ENCODE results near the gene TMEM120A.

TMEM120A gene

DNA sequence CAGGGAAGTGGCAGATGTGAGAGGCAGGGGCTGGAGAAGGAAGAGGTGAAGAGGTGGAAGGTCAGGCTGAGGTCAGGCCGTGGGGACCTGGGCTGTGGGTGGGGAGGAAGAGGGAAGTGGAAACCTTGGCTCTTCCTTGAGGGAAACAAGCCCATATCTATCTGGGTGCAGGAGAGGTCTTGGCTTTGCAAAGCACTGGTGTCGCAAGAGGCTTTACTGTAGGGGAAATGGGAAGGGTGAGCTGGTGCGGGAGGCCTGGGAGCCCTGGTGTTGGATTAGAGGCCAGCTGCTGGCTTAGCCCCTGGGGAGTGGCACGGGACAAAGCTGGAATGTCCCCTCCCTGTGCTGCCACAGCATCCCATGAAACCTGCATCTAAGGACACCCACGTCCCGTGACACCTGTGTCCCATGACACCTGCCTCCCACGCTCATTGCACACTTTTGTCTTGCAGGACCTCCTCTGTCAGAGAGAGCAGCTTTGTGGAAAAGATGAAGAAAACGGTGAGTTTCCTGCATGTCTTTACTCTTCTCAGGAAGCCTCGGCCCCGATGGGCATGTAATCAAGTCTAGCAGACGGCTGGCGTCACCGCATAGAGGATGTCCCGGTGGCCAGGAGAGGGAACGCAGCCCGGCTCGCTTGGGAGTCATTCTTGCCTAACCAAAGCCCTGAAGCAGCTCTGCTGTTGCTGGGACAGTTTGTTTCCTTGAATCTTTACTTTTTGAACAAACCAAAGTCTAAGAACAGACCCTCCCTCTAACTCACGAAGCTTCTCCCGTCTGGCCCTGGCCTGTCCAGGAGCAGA is 22.2 kb downstream of the TMEM120A start:
- H3K36me3 Mint-ChIP-seq, result peaks cover 5% of the 10 kb centered on the region
- no peaks in the 10 kb centered on the region for H3K9me3 Mint-ChIP-seq
- H3K27me3 Mint-ChIP-seq, result no peaks in the 10 kb centered on the region
- no peak overlapping the region for H3K4me3 Mint-ChIP-seq
- H3K4me1 Mint-ChIP-seq, result no peaks in the 10 kb centered on the region
- H3K27ac Mint-ChIP-seq, result no peak overlapping the region

DNA sequence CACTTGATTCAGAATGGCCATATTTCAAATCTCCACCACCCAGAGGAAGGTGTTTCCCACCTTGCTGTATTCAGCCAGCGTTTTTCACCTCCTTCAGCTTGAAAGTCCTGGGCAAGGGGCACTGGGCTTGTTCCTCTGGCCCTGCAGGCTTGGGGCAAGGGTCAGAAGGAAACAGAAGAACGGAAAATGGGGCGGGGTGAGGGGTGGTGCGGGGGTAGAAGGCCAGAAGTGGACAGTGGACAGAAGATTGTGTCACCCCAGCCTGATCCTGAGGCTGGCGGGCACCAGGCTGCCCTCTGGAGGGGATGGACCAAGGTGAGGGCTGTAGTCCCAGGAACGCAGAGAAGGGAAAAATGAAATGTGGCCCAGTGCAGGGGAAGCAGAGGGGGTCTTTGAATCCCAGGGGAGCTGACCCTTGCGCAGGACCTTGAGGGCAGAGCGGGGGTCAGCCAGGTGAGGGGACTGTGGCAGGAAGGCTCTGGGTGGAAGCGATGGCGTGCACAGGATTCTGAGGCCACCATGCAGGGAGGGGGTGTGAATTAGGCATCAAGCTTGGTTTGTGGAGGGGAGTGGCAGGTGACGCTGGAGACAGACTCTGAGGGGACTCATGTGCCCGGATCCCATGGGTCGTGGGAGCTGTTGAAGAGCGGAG is 23.0 kb downstream of the TMEM120A start:
- Mint-ChIP-seq H3K4me1 (no peaks in the 10 kb centered on the region), H3K27ac (no peak overlapping the region), H3K27me3 (no peaks in the 10 kb centered on the region), H3K36me3 (peaks cover 5% of the 10 kb centered on the region), H3K9me3 (no peaks in the 10 kb centered on the region), H3K4me3 (no peak overlapping the region)

- Mint-ChIP-seq H3K27me3 (no peaks in the 10 kb centered on the region), H3K27ac (no peak overlapping the region), H3K4me1 (no peaks in the 10 kb centered on the region), H3K36me3 (peaks cover 5% of the 10 kb centered on the region), H3K4me3 (no peak overlapping the region), H3K9me3 (no peaks in the 10 kb centered on the region)
Observed at GRCh38 chr7:75969704-75970498, 24.5 kb downstream of the TMEM120A start.

GRCh38 chr7:75969182-75969581 is 25.2 kb downstream of the TMEM120A start:
- H3K27me3 Mint-ChIP-seq, result no peaks in the 10 kb centered on the region
- H3K4me1 Mint-ChIP-seq, result no peaks in the 10 kb centered on the region
- H3K36me3 Mint-ChIP-seq, result peaks cover 5% of the 10 kb centered on the region
- no peak overlapping the region for H3K27ac Mint-ChIP-seq
- H3K4me3 Mint-ChIP-seq, result no peak overlapping the region
- no peaks in the 10 kb centered on the region for H3K9me3 Mint-ChIP-seq

GRCh38 chr7:75968561-75969001 is 25.8 kb downstream of the TMEM120A start:
- Mint-ChIP-seq H3K4me1 (no peaks in the 10 kb centered on the region), H3K27me3 (no peaks in the 10 kb centered on the region), H3K9me3 (no peaks in the 10 kb centered on the region), H3K4me3 (no peak overlapping the region), H3K27ac (no peak overlapping the region), H3K36me3 (peaks cover 3% of the 10 kb centered on the region)

DNA sequence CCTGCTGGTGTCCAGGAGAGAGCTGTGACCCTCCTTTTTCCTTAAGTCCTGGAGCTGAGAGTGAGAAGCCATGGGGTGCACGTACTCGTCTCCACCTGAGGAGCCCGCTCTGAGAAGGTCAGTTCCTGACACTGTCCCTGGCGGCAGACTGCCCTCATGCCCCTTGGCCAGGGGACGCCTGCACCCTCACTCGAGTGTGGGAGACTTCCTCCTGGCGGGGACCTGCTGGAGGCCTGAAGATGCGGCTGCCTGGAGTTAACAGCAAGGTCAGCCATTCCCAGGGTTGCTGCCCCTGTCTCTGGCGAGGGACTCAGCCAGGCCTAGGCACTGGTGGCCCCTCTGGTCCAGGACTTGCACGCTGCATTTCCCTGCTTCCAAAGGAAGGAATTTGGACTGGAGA is 26.4 kb downstream of the TMEM120A start:
- Mint-ChIP-seq H3K4me1 (no peaks in the 10 kb centered on the region), H3K36me3 (peaks cover 3% of the 10 kb centered on the region), H3K9me3 (no peaks in the 10 kb centered on the region), H3K27me3 (no peaks in the 10 kb centered on the region), H3K4me3 (no peak overlapping the region), H3K27ac (no peak overlapping the region)

DNA sequence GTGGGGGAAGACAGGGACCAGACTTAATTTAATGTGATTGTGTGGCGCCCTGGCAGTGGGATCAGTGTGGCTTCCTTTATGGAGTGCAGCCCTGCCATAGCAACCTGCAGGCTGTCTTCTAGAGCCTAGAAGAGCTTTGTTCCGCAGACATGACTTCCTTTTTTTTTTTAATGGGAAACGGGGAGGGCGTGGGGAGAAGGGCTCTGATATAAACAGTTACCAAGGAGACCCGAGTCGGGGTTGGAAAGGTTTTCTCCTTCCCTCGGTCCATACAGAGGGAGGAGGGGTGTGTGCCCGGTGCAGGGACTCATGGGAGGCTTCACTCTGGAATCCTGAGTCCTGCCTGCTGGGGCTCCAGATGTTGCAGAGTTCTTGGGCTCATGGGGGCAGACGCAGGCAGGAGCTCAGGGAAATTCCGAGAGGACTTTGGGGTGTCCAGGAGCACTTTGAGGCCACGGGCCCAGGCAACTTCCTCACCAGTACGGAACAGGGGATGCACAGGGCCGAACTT is 26.9 kb downstream of the TMEM120A start:
- Mint-ChIP-seq H3K9me3 (no peaks in the 10 kb centered on the region), H3K36me3 (peaks cover 6% of the 10 kb centered on the region), H3K4me1 (peaks cover 4% of the 10 kb centered on the region), H3K27ac (no peak overlapping the region), H3K4me3 (no peak overlapping the region), H3K27me3 (no peaks in the 10 kb centered on the region)

- Mint-ChIP-seq H3K4me3 (no peak overlapping the region), H3K27ac (no peak overlapping the region)
Observed at GRCh38 chr7:75967055-75967454, 27.3 kb downstream of the TMEM120A start.

DNA sequence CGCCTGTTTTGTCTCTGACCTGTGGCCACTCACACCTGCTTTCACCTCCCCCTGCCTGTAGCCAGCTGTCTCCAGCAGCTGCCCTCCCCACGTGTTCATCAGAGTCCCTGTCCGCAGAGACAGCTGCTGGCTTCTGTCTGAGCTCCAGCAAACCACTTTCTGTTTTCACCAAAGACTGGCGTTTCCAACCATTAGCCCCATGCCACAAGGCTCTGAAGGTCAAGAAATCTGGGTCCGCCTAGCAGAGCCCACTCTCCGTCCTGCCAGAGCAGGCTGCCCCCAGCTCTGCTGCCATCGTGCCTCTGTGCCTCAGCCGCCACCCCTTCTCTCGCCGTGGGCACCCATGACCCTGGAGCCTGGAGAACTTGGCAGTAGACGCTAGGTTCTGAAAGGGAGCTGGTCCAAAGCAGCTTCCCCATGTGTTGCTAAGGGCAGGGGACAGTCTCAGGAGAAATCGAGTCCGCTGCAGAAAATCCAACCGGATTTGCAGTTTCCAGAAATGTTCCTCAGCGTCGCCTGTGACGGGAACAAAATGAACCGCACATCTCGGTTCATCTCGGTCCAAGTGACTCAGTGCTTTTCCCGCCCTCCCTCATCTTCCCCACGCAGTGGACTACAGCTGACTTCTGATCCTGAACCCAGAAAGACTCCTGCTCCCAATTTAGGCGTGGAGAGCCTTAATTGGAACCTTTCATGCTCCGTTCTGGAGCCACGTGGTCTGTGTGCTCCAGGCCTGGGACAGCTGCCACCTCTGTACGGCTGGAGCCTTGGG is 28.0 kb downstream of the TMEM120A start:
- Mint-ChIP-seq H3K27ac (no peak overlapping the region), H3K27me3 (no peaks in the 10 kb centered on the region), H3K36me3 (peaks cover 4% of the 10 kb centered on the region), H3K4me3 (no peak overlapping the region), H3K9me3 (no peaks in the 10 kb centered on the region), H3K4me1 (peaks cover 6% of the 10 kb centered on the region)

More at GRCh38 chr7:75967055-75967454, 27.3 kb downstream of the TMEM120A start:
- H3K4me1 Mint-ChIP-seq, result peaks cover 6% of the 10 kb centered on the region
- H3K9me3 Mint-ChIP-seq, result no peaks in the 10 kb centered on the region
- H3K27me3 Mint-ChIP-seq, result no peaks in the 10 kb centered on the region
- H3K36me3 Mint-ChIP-seq, result peaks cover 4% of the 10 kb centered on the region

DNA sequence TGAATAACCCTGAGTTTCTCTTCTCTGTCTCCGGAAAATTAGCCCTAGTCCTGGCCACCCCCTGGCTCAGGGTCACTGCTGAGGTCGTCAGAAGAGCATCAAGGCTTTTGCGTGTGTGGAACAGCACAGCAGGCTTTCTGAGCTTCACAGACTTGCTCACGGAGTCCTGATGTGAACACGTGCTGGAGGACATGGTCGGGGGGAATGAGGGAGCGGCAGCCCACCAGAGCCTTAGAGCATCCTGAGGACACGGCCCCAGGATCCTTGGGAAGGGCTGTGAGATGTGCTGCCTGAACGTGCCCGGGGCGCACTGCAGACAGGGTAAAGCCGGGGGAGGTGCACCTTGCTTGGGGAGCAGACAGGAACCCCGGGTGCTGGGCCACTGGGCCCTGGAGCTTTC is 28.8 kb downstream of the TMEM120A start:
- Mint-ChIP-seq H3K4me3 (no peak overlapping the region), H3K27me3 (no peaks in the 10 kb centered on the region), H3K4me1 (peaks cover 6% of the 10 kb centered on the region), H3K27ac (no peak overlapping the region), H3K9me3 (no peaks in the 10 kb centered on the region), H3K36me3 (peaks cover 4% of the 10 kb centered on the region)

- no peaks in the 10 kb centered on the region for H3K27me3 Mint-ChIP-seq
- no peak overlapping the region for H3K4me3 Mint-ChIP-seq
- no peak overlapping the region for H3K27ac Mint-ChIP-seq
- peaks cover 6% of the 10 kb centered on the region for H3K4me1 Mint-ChIP-seq
- no peaks in the 10 kb centered on the region for H3K9me3 Mint-ChIP-seq
- peaks cover 4% of the 10 kb centered on the region for H3K36me3 Mint-ChIP-seq
Observed at GRCh38 chr7:75963381-75963995, 30.9 kb downstream of the TMEM120A start.

GRCh38 chr7:75962607-75963380 is 31.6 kb downstream of the TMEM120A start:
- Mint-ChIP-seq H3K9me3 (no peaks in the 10 kb centered on the region), H3K27ac (no peak overlapping the region), H3K4me3 (no peak overlapping the region), H3K4me1 (peaks cover 6% of the 10 kb centered on the region), H3K36me3 (peaks cover 4% of the 10 kb centered on the region), H3K27me3 (no peaks in the 10 kb centered on the region)

- no peak overlapping the region for H3K4me3 Mint-ChIP-seq
- H3K27ac Mint-ChIP-seq, result no peak overlapping the region
- peaks cover 6% of the 10 kb centered on the region for H3K4me1 Mint-ChIP-seq
- peaks cover 8% of the 10 kb centered on the region for H3K36me3 Mint-ChIP-seq
- no peaks in the 10 kb centered on the region for H3K27me3 Mint-ChIP-seq
- no peaks in the 10 kb centered on the region for H3K9me3 Mint-ChIP-seq
Observed at GRCh38 chr7:75961218-75961617, 33.2 kb downstream of the TMEM120A start.

DNA sequence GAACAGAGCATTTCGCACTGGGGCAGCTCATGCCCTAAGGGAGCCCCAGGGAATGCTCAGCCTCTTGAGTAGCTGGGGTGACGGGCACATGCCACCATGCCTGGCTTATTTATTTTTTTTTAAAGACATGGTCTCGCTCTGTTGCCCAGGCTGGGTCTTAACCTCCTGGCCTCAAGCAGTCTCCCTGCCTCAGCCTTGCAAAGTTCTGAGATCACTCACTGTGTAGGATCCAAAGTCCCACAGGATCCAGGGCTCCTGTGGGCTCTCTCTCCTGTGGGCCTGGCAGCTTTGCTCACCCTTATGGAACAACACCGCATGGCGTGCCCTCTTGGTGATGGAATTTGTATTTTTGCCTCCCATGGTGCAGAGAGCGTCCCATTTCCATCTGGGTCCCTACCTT is 34.0 kb downstream of the TMEM120A start:
- Mint-ChIP-seq H3K9me3 (no peaks in the 10 kb centered on the region), H3K4me1 (peaks cover 6% of the 10 kb centered on the region), H3K36me3 (peaks cover 10% of the 10 kb centered on the region), H3K4me3 (no peak overlapping the region), H3K27me3 (no peaks in the 10 kb centered on the region), H3K27ac (no peak overlapping the region)

Measured in activated naive CD4-positive, alpha-beta T cell treated with anti-CD3 and anti-CD28 coated beads, Interleukin-2, amount 50 U/mL, for 24 hours (primary cell).